HG02943 (cell line): ENCODE measurements around the gene PPP1R3D.
"Not testable (repeated sequence)": the region's sequence is repeated elsewhere in the genome, so short reads cannot be mapped to it uniquely, and the experiment has no call there.

Experiments used
- ATAC-seq: cut with Tn5 transposase; IDR thresholded peaks from one replicate; pipeline ENCODE4 v1.9.1; 2021; ENCODE audit warnings: mild to moderate bottlenecking, low read depth, moderate library complexity; ENCODE audit not compliant: unreplicated experiment

Gene PPP1R3D, protein sequence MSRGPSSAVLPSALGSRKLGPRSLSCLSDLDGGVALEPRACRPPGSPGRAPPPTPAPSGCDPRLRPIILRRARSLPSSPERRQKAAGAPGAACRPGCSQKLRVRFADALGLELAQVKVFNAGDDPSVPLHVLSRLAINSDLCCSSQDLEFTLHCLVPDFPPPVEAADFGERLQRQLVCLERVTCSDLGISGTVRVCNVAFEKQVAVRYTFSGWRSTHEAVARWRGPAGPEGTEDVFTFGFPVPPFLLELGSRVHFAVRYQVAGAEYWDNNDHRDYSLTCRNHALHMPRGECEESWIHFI

GRCh38 chr20:59940129-59940955 is at the start of gene PPP1R3D, which contains the start of gene FAM217B:
Gene PPP1R3D, minus strand, starts transcription at chr20:59940305. Its CDS starts 374 bp downstream, at chr20:59939931.
Gene FAM217B, plus strand, starts transcription at chr20:59940389. Its CDS starts 3,555 bp downstream, at chr20:59943944.
- peak; percentile 94 for ATAC-seq

DNA sequence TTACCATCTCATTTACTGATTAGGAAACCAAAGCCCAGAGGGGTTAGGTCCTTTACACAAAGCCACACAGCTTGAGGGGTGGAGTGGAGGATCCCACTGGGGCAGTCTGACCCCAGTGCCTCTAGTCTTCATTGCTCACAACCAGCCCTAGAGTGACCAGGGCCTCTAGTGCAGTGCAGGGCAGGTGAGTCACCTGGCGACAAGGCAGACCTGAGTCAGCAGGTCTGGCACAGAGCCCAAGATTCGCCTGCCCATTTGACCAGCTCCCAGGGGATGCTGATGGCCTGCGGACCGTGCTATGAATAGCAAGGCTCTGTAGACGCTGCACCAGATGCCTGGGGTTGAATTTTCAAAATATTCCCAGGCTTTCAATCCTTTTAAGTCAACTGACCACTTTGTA is 48.0 kb upstream of the PPP1R3D start:
- ATAC-seq = no peak

DNA sequence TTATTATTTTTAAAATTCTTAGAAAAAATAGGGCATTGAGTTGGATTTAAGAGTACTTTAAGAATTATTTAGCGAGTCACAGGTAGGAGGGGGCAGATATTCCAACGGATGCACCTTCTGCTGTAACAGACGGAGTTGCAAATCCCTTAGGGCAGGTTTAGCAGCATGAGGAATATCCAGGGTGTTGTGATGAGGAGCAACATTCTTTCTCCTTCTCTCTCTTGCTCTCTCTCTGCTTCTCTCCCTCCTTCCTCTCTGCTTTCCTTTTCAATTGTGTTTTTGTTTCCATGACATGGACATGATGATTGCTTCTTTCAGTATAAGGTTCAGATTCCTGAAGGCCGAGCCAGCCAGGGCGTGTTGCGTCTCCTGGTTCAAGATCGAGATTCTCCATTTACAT is 47.0 kb upstream of the PPP1R3D start:
- ATAC-seq = no peak

DNA sequence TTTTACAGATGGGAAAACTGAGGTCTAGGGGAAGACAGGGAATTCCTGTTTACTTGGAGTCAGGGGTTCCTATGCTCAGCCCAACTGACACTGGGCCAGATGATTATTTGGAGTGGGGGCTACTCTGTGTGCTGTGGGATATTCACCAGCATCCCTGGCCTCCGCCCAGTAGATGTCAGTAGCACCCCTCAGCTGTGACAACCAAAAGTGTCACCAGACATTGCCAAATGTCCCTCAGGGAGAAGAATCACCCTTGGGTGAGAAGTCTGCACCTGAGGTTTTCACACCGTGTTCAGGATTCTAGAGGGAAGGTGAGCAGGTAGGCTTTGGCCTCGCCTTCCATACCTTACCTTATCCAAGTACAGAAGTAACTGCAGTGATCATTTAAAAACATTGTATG is 45.8 kb upstream of the PPP1R3D start:
- ATAC-seq = no peak

- ATAC-seq = no peak
These were observed 45.1 kb upstream of the PPP1R3D start for GRCh38 chr20:59985164-59985563.

DNA sequence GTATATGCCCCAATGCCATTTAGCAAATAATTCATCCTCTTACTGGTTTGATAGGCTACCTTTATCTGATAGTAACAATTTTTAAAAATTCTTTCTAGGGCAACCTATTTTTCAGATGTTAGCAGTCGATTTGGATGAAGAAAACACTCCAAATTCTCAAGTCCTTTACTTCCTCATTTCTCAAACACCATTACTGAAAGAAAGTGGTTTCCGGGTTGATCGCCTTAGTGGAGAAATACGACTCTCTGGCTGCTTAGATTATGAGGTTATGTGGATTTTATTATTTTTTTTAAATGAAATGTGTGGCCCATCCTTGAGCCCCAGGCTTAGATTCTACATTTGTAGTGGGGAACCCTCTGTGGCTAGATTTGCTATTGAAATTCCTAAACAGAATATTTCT is 44.4 kb upstream of the PPP1R3D start:
- no peak for ATAC-seq

DNA sequence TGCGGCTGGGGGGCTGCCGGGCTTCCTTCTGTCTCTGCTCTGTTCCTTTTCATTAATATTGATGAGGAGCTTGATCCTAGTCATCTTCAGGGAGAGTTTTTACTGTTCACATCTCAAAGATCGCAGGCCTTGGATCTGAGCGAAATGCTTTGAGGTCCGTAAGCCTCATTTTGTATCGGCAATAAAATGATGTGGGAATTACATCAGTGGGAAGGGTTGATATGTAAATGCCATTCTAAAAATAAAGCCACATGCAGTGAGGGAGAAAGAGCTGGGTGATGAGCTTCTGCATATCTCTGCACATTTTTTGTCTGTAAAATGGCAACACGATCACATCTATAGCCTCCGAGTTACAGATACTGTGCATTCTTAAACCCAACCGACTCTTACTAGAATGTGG is 43.0 kb upstream of the PPP1R3D start:
- ATAC-seq = no peak

GRCh38 chr20:59977086-59977485 is 37.0 kb upstream of the PPP1R3D start:
- ATAC-seq = no peak

DNA sequence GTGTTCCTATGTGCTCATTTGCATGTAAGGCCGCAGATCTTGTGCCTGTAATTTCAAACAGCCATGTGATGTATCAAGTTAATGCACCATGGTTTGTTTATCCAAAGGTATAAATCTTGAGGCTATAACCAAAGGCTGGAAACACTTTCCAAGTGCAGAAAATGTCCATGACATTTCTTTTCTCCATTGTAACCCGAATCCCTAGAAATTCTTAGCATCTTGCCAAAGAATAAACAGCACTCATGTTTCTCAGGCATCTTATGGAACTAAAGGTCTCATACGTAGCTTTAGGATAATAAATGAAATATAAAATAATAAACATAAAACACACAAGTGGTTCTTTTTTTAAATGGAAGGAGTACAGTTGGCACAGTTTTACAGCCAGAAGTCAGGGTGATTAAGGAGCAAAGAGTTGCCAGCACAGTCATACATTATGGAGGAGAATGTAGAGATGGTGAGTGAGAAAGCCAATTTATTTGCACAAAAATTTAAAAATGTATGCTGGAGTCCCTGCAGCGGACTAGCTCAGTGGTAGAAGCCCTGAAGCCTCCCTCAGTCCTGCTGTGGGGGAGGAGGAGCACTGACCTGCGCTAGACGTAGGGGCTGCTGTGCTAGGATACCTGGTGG is 36.2 kb upstream of the PPP1R3D start:
- no peak for ATAC-seq

- no peak for ATAC-seq
These were observed 32.1 kb upstream of the PPP1R3D start for GRCh38 chr20:59972037-59972801.

GRCh38 chr20:59971428-59971827 is 31.3 kb upstream of the PPP1R3D start:
- no peak for ATAC-seq

- no peak for ATAC-seq
These were observed 26.3 kb upstream of the PPP1R3D start for GRCh38 chr20:59966428-59966827.

DNA sequence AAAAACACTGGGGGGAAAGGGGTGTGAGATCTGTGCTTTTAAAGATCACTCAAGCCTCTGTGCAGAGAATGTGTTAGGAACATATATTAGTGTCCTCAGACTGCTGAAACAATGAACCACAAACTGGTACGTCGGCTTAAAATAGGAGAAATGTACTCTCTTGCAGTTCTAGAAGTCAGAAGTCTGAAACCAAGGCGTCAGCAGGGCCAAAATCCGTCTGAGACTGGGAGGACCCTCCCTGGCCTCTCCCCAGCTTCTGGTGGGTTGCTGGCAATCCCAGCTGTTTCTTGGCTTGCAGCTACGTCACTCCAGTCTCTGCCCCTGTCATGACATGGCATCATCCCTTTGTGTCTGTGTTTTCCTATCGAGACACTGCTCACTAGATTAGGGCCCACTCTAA is 22.1 kb upstream of the PPP1R3D start:
- ATAC-seq = no peak

DNA sequence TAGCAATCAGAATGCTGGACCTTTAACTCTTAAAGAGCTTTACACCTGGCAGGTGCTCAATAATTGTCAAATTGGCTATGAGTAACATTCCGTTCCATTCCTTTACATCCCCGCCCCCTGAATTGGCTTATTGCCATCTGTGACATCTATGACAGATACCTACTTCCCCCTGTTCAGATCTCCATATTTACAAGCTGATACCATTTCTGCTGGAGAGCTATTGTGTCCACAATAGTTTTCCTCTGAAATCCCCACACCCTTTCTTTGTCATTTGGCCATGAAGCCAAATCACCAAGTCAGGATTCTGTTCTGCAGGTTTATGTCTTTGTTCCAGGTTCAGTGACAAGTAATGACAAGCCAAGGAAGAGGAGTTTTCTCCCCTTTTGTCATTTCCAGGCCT is 21.3 kb upstream of the PPP1R3D start:
- no peak for ATAC-seq

DNA sequence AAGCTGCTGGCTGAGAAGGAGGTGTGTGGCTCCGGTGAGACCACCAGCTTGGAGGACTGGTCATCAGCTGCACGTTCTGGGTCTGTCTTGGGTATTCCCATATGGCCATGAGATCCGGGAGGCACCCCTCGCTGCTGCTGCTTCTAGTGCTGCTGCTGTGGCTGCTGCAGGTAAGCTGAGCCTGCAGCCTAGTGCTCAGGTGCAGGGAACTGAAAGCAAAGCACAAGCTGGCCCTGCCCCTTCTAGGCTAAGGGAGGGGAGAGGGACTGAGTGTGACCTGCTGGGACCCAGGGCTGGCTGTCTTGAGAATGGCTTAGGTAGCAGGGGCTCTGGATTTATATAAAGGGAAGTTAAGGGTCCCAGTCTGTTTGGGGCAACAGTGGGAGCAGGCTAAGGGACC is 18.5 kb upstream of the PPP1R3D start:
- no peak for ATAC-seq

GRCh38 chr20:59958123-59958522 is 18.0 kb upstream of the PPP1R3D start, which contains the start of gene CDH26:
Gene CDH26, plus strand, starts transcription at chr20:59958423. Its CDS starts 304 bp downstream, at chr20:59958727.
- ATAC-seq = no peak

DNA sequence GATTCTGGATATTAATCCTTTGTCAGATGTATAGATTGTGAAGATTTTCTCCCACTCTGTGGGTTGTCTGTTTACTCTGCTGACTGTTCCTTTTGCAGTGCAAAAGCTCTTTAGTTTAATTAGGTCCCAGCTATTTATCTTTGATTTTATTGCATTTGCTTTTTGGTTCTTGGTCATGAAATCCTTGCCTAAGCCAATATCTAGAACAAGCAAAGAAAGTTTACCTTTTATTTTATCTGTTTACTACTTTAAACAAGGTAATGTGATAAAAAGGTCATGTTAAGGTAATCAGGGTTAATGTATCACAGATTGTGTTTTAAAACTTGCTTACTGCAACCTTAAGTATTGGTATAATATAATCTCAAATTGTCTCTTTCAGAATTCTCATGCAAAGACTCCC is 17.5 kb upstream of the PPP1R3D start:
- ATAC-seq = not testable (repeated sequence)

DNA sequence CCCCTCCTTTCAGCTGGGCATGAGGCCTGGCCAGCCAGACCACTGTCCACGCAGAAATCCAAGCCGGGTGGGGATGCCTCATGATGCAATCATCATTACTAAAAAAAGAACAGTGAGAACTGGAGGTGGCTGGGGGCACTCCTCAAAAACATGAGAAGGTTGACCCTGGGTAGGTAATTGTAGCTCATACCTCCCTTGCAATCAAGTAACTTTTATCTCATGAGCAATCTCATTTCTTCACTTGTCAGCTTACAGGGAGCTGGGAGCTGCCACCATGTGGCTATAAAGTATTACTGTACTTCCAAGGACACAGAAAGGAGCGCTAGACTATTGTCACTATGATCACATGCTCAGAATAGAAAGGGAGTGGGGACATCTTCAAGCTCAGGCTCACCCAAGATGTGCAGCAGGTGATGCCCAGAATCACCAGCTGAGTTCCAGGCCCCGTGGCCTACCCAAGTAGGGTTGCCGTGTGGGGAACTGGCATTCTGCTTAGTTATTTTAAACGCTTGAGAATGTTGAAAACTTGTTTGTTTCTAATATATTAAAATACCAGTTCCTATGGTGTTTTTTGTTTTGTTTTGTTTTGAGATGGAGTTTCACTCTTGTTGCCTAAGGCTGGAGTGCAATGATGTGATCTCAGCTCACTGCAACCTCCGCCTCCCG is 15.2 kb upstream of the PPP1R3D start:
- no peak for ATAC-seq

GRCh38 chr20:59954718-59955117 is 14.6 kb upstream of the PPP1R3D start:
- no peak for ATAC-seq

DNA sequence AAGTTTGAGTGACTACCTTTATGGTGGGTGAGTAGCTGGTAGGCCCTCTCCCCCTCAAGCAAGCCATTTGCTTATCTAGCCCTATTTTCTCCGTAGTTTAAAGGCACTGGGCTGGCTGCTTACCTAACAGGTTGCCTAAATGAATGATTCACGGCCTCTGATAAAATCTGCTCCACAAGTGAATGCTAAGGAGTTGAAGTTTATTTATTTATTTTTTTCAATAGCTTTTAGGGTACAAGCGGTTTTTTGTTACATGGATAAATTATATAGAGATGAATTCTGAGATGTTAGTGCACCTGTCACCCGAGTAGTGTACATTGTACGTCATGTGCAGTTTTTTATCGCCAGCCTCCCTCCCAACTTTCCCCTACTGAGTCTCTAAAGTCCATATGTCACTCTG is 9.8 kb upstream of the PPP1R3D start:
- no peak for ATAC-seq
